SW480 (cell line): ENCODE measurements around the gene MTA1.

ENCODE experiments used
- DNase-seq: peaks from one replicate; pipeline ENCODE4 v3.0.0-alpha.2; 2016; ENCODE audit warnings: low spot score

MTA1 gene

DNA sequence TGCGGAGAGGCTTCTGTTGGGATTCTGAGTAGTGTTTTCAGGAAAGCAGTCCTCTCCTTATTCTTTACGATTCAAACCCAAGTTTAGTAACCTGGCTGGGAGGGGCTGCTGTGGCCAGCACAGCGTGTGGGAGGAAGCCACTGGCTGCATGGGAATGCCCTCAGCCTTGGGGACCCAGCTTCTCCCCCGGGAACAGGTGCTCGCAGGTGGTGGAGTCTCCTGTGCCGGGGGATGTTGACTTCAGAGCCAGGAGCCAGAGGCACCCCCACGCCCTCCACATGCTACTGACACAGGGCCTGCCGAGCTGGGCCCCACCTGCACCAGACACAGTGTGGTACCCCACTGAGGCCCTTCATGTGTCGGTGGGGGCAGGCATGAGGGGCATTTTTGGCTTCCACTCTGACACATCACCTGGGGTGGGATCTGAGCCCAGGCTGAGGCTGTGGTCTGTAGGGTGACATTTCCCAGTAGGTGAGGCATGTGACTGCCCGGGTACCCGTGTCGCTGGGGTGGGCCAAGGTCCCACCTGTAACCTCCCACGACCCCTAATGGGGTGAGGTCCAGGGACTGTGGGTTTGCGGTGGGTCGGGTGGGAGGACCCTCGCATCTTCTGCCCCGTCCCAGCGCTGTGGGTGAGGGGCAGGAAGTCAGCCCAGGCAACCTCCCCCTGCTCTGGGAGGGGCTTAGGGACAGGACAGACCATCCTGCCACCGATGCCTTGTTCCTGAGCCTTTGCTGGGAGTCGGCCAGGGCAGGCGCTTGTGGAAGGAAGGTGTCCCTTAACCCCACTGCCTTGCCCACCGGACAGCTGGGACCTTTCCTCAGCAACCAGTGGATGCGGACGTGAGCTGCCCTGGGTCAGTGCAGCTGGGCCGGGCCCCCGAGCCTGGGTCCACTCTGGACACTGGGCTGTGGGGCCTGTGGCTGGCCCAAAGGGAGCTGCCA is 26.5 kb downstream of the MTA1 start:
- no peak for DNase-seq

DNA sequence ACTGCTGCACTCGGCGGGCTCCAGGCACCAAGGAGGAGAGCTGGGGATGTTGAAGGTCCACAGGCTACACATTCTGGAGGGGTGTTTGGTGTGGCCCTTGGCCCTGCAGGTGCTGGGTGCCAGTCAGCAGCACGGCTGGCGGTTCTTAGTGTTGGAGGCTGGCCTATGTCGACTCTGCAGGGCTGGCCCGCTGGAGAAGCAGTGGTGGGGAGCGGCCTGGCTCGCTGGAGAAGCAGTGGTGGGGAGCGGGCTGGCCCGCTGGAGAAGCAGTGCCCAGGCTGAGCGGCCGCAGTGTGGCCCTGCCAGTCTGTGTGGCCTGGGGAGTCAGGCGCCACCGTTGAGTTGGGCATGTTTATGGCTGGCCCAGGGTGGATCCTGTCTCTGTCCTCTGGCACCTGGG is 27.3 kb downstream of the MTA1 start:
- no peak for DNase-seq

DNA sequence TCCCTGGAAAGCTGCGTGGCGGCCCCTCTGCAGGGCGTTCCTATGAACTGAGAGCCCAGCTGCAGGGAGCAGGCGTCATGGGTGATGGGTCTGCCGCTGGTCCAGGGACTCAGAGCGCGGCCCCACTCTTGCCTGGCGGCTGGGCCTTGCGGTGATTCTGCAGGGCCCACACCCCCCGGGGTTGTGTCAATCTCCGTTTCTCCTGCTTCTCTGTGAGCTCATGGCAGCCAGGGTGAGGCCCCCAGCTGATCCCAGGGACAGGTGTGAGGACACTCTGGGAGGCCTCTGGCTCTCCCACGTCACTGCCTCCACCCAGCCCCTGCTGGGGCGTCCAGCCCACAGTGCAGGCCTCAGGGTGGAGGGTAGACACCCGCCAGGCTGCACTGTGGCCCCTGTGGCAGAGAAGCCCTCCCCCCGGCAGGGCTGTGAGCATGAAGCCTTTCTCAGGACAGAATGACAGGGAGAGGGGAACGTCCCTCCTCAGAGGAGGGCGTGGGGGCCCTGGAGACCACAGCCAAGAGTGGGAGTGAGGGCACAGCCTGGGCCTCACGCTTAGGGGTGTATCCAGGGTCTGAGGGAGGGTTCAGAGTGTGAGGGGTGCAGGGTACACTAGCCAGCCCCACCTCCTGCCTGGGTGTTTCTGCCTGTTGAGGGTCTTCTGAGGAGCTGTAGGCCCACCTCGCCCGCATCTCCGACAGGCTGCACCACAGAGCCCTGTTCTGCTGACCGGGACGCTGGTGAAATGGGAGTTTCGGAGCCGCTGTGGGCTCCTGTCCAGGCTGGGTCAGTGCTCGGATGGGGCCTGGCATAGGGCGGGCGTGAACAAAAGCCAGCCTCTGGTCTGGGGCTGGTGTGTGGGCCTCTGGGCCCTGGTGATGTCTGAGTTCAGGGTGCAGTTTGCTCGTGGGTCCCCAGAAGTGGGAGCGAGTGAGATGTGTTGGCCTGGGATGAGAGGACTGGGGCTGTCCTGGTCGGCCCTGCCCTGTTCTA is 28.3 kb downstream of the MTA1 start:
- DNase-seq = no peak

DNA sequence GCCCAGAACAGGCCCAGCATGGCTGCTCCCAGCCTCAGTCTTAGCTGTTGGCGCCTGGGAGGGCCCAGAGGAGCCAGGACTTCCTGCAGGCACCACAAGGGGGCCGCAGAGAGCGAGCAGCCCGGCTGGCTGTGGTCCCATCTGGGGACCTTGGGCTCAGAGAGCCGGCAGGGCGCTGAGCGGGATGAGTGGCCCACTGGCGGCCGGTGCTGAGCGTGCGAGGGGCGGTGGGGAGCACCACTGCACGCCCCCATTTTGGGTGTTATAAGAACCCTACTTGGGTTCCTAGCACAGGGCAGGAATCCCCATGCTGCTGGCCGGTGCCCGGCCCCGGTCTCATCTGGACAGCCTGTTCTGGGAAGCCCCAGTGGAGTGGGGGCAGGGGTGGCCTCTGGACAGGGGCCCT is 29.1 kb downstream of the MTA1 start:
- DNase-seq = no peak

DNA sequence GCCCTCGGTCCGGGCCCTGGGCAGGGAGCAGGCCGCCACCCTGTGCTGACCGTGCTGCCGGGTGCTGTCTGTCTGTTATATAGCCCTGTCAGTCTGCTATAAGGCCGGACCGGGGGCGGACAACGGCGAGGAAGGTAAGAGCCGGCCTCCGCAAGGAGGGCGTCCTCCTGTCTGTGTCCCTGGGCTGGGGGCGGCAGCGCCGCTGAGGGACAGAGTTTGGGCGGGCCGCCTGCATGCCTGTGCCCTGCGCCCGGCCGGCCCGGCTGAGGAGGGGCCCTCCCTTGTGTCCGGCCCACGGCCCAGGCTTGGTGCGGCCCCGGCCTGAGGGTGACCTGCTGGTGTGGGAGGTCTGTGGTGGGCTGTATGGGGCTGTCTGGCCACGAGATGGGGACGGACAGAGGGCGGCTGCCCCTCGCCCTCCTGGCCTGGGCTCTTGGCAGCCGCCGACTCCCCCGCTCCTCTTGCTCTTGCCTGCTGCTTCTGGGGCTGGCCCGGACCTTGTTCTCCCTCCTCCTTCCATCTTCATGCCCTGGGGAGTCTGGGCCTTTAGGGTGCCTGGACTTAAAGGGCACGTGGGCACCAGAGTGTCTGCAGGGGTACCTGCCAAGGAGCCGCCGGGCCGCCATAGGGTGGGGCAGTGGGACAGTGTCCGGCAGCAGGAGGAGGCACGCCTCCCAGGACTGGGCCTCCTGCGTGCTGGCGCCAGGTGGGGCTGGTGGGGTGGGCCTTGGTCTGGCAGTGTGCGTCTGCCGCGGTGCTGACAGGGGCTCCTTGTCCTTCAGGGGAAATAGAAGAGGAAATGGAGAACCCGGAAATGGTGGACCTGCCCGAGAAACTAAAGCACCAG is 29.9 kb downstream of the MTA1 start:
- no peak for DNase-seq

DNA sequence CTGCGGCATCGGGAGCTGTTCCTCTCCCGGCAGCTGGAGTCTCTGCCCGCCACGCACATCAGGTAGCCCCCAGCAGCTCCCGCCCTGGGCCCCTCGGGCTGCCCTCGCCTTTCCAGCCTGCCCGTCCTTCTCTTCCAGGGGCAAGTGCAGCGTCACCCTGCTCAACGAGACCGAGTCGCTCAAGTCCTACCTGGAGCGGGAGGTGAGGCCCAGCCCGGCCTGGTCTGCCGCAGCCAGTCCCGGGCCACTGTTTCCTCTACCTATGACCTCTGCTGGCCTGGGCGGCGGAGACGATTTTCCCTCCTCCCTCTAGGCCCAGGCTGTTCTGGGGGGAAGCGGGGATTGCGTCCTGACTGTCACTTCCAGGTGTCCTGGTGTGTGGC is 30.5 kb downstream of the MTA1 start:
- no peak for DNase-seq

DNA sequence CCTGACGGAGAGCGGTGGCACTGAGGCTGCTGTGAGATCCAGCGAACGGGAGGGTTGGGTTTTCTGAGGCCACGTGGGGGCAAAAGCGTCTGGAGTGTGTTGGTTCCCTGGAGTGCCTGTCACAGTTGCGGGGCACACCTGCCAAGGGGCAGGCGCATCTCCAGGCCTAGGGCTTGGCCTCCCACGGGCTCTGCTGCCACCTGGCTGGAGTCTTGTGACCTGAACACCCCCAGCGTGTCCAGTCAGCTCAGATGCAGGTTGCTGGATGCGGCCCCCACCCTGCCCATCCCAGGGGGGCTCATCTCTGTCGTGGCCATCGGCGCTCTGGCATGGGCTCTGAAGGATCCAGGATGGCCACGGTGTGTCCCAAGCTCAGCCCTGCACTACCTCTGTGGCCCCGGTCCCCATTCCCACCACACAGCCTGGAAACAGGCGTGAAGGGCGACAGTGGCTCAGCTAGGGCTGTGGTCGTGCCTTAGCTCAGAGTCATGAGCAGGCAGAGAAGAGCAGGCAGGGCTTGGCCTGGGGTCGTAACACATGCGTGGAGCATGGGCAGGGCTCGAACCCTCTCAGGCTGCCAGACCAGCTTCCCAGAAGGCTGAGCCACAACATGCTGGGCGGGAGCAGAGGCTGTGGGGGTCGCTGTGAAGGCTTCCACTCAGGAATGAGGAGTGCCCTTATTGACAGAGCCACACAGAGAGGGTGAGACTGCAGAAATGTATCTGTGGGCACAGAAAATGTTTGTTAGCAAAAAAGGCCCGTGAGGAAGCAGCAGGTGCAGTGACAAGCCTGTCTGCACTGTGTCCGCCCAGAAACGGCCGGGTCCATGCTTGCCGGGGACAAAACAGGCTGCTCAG is 31.5 kb downstream of the MTA1 start:
- no peak for DNase-seq

DNA sequence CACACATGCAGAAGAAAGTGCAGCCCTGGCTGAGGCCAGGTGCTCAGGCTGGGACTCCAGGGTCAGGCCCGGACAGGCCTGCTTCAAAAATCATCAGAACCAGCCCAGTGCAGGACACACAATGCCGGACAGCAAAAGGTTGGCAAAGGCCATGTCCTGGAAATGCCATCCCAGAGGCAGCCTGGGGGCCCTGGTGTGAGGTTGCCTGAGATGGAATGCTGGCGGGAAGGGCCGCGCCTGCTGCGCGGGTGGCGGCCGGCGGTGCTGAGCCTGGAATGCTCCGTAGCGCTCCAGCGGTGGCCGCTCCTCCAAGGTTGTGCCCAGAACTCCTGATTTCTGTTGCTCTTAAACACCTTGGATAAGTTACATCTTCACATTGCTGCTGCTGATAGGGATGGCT is 33.3 kb downstream of the MTA1 start:
- DNase-seq = no peak

DNA sequence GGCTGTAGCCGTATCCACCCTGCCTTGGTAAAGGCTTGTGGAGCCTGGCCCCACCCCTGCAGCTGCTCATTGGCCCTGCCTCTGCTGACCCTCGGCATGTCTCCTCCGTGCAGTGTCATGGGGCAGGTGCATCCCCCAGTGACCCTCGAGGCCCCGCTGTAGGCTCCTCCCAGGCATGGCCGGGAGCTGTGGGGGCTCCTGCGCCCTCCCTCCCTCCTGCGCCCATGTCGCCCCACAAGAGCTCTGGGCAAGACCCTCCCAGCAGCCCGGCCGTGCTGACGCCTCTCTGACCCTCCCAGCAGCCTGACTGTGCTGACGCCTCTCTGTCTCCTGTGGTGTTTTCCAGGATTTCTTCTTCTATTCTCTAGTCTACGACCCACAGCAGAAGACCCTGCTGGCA is 34.2 kb downstream of the MTA1 start:
- DNase-seq = no peak

DNA sequence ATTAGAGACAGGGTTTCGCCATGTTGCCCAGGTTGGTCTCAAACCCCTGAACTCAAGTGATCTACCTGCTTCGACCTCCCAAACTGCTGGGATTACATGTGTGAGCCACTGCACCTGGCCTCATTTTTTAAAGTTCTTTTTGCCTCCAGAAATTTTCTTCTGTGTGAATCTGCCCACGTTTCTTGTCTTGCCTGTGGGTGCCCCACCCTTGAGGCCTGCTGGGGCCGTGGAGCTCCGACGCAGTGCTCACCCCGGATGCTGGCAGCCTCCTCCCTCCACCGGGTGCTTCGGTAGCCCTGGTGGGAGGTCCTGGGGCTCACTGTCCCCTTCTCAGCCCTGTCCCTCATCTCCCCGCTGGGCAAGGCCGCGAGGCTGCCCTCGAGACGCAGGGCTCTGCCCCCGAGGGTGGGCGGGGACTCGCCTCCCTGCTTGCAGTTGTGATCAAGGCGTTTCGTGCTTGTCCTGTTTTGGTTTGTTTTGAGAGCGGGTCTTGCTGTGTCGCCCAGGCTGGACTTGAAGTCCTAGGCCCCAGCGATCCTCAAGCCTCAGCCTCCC is 35.5 kb downstream of the MTA1 start:
- no peak for DNase-seq

DNA sequence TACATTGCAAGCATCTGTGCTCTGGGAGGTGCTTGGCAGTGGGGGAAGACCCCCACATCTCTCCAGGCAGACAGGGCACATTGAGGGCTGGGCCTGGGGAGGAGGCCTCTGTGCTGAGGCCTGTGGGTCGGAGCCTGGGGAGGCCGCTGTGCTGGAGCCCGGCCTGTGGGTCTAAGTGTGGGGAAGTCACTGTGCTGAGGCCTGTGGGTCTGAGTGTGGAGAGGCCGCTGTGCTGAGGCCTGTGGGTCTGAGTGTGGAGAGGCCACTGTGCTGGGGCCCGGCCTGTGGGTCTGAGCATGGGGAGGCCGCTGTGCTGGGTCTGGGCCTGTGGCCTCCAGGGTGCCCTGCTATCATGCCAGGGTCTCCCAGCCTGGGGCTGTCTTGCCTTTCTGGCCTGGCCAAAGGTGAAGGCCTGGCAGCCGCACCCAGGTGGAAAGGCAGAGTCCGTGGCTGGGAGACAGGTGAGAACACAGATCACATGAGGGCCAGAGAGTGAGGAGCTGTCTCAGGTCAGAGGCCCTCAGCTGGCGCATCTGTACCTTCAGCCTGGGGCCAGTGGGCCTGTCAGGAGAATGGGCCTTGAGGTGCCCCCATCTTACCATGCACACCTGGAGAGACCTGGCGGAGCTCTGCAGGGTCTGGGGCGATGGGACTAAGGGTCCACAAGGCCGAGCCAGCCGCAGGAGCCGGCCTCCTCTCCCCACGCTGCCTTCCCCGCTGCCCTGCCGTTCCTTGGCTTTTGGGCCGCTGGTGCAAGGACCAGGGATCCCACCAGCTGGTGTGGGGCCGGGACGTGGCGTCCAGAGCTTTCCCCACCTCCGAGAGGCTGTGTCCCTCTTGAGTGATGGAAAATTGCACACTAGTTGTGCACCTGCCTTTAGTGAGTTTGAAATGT is 36.4 kb downstream of the MTA1 start:
- no peak for DNase-seq

DNA sequence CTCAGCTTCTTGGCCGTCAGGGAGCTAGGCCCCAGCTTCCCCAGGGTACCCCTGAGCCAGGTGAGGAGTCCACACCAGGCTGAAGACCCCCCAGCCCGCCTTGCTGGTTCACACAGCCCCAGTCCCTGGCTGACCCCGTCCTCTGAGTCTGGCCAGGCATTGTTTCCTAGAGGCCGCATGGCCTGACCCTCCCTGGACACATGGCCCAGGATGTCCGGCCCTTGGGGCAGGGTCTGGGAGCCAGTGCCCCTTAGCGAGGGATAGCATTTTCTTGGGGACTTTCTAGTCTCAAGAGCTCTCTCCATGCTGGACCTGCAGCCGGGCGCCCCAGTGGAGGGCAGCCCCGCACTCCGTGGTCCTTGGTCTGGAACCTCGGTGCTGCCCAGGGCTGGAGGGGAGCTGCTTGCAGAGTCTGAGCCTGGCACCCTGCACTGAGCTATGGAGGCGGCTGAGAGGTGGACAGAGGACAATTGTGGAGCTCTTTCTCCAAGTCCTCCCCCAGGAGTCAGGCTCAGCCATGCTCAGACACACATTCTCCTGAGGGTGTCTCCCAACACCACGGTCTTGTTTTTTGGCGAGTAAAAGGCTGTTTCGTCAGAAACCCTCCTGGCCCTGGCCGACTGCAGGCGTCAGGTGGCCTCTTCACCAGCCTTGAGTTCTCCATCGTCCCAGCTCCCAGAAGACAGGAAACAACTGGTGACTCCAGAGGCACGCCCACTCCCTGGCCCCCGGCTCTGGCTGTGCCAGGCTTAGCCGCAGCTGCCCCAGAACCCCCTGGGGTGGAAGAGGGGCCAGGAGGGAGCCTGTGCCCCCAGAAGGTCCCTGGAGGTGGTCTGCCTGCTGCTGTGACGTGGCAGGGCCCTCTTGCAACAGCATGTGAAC is 37.4 kb downstream of the MTA1 start:
- no peak for DNase-seq

DNA sequence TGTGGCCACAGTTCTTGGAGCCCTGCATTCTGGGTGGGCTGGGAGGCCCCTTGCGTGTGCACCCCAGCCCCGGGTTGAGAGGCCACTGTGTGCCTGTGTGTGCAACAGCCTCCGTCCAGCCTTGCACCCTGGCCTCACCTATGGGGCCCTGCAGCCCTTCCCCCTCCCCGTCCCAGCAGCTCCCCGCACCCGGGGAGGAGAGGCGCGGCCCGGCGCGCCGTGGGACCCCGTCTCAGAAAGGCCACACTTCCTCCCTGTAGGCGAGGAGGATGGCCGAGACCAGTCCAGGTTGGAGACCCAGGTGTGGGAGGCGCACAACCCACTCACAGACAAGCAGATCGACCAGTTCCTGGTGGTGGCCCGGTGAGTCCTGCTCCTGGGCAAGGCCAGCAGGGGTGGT is 38.4 kb downstream of the MTA1 start:
- no peak for DNase-seq

DNA sequence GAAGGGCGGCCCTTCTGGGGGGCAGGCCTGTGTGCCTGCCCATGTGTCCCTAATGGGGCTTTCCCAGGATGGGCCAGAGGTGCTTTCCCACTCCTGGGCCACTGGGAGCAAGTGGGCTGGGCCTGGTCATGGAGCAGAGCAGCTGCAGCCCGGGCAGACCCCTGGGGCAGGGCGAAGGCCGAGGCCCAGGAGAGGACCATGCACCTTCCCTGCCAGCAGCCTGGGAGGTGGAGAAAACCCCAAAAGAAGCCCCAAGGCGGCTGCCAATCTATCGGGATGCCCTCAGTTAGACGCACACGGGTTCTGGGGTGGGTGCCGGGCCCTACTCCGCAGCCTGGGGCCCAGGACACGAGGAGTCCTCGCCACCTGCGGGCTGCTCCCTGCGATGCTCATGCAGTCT is 38.9 kb downstream of the MTA1 start:
- no peak for DNase-seq

DNA sequence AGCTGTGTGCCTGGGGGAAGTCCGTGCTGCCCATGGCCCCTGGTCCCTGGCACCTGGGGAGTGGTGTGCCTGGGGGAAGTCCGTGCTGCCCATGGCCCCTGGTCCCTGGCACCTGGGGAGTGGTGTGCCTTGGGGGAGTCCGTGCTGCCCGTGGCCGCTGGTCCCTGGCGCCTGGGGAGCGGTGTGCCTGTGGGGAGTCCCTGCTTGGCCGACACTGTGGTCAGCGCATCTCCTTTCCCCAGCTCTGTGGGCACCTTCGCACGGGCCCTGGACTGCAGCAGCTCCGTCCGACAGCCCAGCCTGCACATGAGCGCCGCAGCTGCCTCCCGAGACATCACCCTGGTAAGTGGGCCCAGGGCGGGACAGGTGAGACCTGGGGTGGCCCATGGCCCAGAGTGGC is 40.5 kb downstream of the MTA1 start:
- DNase-seq = no peak

DNA sequence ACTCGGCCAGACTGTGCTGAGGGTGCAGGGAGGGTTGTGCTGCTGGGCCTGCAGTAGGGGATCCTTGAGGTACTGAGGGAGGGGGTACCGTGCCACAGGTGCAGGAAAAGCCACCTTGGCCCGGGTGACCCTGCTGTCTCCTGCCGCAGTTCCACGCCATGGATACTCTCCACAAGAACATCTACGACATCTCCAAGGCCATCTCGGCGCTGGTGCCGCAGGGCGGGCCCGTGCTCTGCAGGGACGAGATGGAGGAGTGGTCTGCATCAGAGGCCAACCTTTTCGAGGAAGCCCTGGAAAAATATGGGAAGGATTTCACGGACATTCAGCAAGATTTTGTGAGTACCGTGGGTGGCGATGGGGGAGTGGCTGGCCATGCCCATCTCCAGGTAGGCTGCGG is 41.0 kb downstream of the MTA1 start:
- no peak for DNase-seq

DNA sequence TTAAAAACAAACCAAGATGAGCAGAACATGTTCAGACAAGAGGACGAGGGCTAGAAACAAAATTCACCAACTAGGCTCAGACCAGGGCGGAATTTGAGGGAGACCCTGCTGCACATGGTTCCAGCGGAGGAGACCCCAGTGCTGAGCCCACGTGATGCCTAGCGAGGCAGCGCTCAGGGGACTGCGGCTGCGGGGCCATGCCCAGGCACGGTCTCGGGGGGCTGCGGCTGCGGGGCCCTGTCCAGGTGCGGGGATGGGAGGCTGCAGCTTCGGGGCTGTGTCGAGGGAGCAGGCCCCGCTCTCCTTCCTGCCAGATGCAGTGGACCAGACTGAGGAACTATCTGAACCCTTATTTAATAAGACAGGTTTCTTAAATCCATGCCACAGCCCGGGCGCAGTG is 42.3 kb downstream of the MTA1 start:
- DNase-seq = no peak

DNA sequence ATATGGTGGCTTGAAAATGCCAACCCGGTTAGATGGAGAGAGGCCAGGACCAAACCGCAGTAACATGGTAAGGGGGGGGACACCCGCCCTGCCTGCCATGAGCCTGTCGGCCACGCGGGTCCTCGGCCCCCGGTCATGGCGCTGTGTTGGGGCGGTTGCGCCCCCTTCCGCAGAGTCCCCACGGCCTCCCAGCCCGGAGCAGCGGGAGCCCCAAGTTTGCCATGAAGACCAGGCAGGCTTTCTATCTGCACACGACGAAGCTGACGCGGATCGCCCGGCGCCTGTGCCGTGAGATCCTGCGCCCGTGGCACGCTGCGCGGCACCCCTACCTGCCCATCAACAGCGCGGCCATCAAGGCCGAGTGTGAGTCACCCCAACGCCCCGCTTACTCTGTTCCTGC is 44.9 kb downstream of the MTA1 start:
- no peak for DNase-seq
